ENCODE data around the gene IVD.
"Not testable (repeated sequence)": the region's sequence is repeated elsewhere in the genome, so short reads cannot be mapped to it uniquely, and the experiment has no call there.

DNA sequence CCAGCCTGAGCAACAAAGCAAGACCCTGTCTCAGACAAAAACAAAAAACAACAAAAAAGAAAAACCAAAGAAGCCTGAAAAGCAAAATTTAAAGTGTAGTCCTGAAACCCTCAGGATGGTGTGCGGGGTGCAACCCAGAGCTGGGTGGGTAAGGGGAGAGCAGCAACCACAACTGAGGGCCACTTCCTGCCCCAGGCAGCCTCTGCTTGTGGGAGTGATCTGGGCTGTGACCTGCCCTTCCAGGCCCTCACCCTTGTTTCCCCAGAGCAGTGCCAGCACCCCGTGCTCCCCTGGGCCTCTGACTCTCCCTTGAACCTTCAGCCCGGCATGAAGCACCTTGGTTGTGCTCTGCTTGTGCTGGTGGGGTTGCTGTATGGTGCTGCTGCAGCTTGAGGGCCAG lies 48.3 kb downstream of the IVD start:
- TF ChIP-seq, protein P1, sequence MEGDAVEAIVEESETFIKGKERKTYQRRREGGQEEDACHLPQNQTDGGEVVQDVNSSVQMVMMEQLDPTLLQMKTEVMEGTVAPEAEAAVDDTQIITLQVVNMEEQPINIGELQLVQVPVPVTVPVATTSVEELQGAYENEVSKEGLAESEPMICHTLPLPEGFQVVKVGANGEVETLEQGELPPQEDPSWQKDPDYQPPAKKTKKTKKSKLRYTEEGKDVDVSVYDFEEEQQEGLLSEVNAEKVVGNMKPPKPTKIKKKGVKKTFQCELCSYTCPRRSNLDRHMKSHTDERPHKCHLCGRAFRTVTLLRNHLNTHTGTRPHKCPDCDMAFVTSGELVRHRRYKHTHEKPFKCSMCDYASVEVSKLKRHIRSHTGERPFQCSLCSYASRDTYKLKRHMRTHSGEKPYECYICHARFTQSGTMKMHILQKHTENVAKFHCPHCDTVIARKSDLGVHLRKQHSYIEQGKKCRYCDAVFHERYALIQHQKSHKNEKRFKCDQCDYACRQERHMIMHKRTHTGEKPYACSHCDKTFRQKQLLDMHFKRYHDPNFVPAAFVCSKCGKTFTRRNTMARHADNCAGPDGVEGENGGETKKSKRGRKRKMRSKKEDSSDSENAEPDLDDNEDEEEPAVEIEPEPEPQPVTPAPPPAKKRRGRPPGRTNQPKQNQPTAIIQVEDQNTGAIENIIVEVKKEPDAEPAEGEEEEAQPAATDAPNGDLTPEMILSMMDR (IDR thresholded peaks at IDR 0.05; ENCODE audit: low read depth, low read length), result not testable (repeated sequence)
- not testable (repeated sequence) for TF ChIP-seq POLR2A (IDR thresholded peaks at IDR 0.05; ENCODE audit: extremely low read depth, insufficient read length)

Measured in NB4 (cell line).